ENCODE results near the gene ZNF74. TPM values are rescaled to one million over a fixed set of nuclear protein-coding genes. Genes with fewer than 3 reads are reported as not detected.
A peak's percentile ranks its signal among the peaks of the same experiment; 100 is the strongest.

Gene ZNF74
- total and polyA plus RNA-seq, 10 of the 15 experiments (the other 5 are each of a cell fraction or from before 2014, with no cell fraction given): 0.37 to 9.3 (median 5.1) TPM

DNA sequence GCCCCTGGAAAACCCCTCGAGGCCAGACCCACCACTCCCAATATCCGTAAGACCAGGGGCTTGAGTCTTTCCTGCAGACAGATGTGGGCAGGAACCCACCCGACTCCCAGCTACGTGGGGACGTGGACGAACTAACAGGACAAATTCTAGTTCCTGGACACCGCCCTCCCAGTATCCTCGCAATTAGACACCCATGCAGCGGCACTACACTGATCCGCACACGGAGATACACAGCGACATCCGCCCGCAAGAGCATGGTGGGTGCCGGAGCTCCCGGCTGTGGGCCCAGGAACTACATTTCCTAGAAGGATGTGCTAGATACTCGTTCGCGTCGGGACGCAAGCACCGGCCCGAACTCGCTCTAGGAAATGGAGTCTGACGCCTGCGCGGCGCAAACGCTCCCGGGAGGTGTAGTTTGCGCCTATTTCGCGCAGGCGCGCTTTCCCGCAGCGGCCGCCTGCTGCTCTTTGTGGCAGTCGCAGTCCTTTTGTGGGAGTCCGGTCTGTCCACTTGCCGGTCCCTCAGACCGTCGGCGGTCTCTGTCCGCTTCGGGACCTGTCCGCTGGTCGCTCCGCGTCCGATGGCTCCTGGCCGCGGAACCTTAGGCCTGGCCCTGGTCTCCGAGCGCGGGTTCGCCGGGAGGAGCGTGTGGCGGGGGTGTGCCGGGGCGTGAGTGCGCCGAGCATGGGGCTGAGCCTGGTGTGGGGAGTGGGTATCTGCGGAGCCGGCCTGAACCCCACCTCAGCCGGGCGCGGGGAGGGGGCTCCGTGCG lies at the start of gene ZNF74 (continued):
- TF ChIP-seq NR2F1 (conservative IDR thresholded peaks at IDR 0.05) (0 out of 2 replicates have a peak, but pooled peaks have one; percentile 8), EZH2 (IDR thresholded peaks at IDR 0.05; ENCODE audit: borderline replicate concordance, control insufficient read depth, low read depth, low read length) (no peak), CREB1 (IDR thresholded peaks at IDR 0.05; ENCODE audit: low read depth) (peak; percentile 87), POLR2AphosphoS5 (IDR thresholded peaks at IDR 0.05; ENCODE audit: low read length) (peak; percentile 84), NRF1 (conservative IDR thresholded peaks at IDR 0.05; ENCODE audit: low read depth, low read length) (peak; percentile 81), YY1 (IDR thresholded peaks at IDR 0.05; ENCODE audit: low read depth, low read length) (peak; percentile 90), SPI1 (IDR thresholded peaks at IDR 0.05; ENCODE audit: borderline replicate concordance, insufficient read depth, low read depth, low read length) (no peak), TAF1 (IDR thresholded peaks at IDR 0.05; ENCODE audit: borderline replicate concordance, low read depth, low read length) (peak; percentile 59; the same call in 1 of the 2 replicates), BCL11A (IDR thresholded peaks at IDR 0.05; ENCODE audit: low read depth, low read length) (no peak), SMC3 (IDR thresholded peaks at IDR 0.05; ENCODE audit: borderline replicate concordance, low read length) (no peak), HDAC6 (IDR thresholded peaks at IDR 0.05; ENCODE audit: unreplicated experiment) (peak; percentile 65), FOS (IDR thresholded peaks at IDR 0.05; ENCODE audit: borderline replicate concordance, extremely low read depth, insufficient read length) (no peak), ZNF274 (IDR thresholded peaks at IDR 0.05; ENCODE audit: insufficient read depth, insufficient read length) (no peak), MXI1 (IDR thresholded peaks at IDR 0.05; ENCODE audit: low read depth, low read length) (peak; percentile 77; the same call in 1 of the 2 replicates), BHLHE40 (IDR thresholded peaks at IDR 0.05; ENCODE audit: borderline replicate concordance in 1 of 2, low read depth in 2 of 2, low read length in 1 of 2) (0 out of 4 replicates have a peak, but pooled peaks of 1 of the 2 experiments have one; percentile 48), GATAD2B (conservative IDR thresholded peaks at IDR 0.05; ENCODE audit: low read depth) (peak; percentile 49)
- TF ChIP-seq, protein P1, sequence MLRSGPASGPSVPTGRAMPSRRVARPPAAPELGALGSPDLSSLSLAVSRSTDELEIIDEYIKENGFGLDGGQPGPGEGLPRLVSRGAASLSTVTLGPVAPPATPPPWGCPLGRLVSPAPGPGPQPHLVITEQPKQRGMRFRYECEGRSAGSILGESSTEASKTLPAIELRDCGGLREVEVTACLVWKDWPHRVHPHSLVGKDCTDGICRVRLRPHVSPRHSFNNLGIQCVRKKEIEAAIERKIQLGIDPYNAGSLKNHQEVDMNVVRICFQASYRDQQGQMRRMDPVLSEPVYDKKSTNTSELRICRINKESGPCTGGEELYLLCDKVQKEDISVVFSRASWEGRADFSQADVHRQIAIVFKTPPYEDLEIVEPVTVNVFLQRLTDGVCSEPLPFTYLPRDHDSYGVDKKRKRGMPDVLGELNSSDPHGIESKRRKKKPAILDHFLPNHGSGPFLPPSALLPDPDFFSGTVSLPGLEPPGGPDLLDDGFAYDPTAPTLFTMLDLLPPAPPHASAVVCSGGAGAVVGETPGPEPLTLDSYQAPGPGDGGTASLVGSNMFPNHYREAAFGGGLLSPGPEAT (IDR thresholded peaks at IDR 0.05; ENCODE audit: low read depth): peak; percentile 70
- TF ChIP-seq, protein P2, sequence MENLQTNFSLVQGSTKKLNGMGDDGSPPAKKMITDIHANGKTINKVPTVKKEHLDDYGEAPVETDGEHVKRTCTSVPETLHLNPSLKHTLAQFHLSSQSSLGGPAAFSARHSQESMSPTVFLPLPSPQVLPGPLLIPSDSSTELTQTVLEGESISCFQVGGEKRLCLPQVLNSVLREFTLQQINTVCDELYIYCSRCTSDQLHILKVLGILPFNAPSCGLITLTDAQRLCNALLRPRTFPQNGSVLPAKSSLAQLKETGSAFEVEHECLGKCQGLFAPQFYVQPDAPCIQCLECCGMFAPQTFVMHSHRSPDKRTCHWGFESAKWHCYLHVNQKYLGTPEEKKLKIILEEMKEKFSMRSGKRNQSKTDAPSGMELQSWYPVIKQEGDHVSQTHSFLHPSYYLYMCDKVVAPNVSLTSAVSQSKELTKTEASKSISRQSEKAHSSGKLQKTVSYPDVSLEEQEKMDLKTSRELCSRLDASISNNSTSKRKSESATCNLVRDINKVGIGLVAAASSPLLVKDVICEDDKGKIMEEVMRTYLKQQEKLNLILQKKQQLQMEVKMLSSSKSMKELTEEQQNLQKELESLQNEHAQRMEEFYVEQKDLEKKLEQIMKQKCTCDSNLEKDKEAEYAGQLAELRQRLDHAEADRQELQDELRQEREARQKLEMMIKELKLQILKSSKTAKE (IDR thresholded peaks at IDR 0.05; ENCODE audit: low read depth, poor library complexity, severe bottlenecking): no peak
- TF ChIP-seq, protein P3, sequence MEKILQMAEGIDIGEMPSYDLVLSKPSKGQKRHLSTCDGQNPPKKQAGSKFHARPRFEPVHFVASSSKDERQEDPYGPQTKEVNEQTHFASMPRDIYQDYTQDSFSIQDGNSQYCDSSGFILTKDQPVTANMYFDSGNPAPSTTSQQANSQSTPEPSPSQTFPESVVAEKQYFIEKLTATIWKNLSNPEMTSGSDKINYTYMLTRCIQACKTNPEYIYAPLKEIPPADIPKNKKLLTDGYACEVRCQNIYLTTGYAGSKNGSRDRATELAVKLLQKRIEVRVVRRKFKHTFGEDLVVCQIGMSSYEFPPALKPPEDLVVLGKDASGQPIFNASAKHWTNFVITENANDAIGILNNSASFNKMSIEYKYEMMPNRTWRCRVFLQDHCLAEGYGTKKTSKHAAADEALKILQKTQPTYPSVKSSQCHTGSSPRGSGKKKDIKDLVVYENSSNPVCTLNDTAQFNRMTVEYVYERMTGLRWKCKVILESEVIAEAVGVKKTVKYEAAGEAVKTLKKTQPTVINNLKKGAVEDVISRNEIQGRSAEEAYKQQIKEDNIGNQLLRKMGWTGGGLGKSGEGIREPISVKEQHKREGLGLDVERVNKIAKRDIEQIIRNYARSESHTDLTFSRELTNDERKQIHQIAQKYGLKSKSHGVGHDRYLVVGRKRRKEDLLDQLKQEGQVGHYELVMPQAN (conservative IDR thresholded peaks at IDR 0.05): peak; percentile 42; the same call in 1 of the 2 replicates
- TF ChIP-seq, protein P4, sequence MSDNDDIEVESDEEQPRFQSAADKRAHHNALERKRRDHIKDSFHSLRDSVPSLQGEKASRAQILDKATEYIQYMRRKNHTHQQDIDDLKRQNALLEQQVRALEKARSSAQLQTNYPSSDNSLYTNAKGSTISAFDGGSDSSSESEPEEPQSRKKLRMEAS (IDR thresholded peaks at IDR 0.05; ENCODE audit: low read depth, low read length): peak; percentile 23
